GM23338 (cell line): ENCODE data around the gene EFCAB12. TPM values are rescaled to one million over a fixed set of nuclear protein-coding genes. Genes with fewer than 3 reads are reported as not detected.

Experiments
- ATAC-seq: fragments of 200-7000 bp; cut with Tn5 transposase; 3 replicates; pipeline ENCODE4 v1.9.1; 2020
- DNase-seq: peaks from one replicate; pipeline ENCODE4 v3.0.0-alpha.2; 2015; ENCODE audit warnings: low spot score
- H2AFZ ChIP-seq: fragments of 200-600 bp; sonication (generic); 2 replicates; pipeline ENCODE4 v1.8.0; 2016; ENCODE audit warnings: antibody characterized with exemption, mild to moderate bottlenecking, moderate library complexity
- H3F3A ChIP-seq: fragments of 200-600 bp; sonication (generic); replicated peaks from 2 replicates; pipeline ENCODE4 v1.8.0; 2017; ENCODE audit warnings: antibody characterized with exemption, mixed run types, low read depth
- H3K27ac ChIP-seq: fragments of 200-600 bp; sonication (generic); 2 replicates; pipeline ENCODE4 v1.6.1; 2016; ENCODE audit warnings: low read depth
- H3K27me3 ChIP-seq: fragments of 200-600 bp; sonication (generic); 2 replicates; pipeline ENCODE4 v1.8.0; 2016; ENCODE audit warnings: mild to moderate bottlenecking, mixed run types, moderate library complexity; ENCODE audit not compliant: insufficient read depth
- H3K36me3 ChIP-seq: fragments of 200-600 bp; sonication (generic); 2 replicates; pipeline ENCODE4 v1.8.0; 2016; ENCODE audit warnings: mild to moderate bottlenecking; ENCODE audit not compliant: insufficient read depth
- H3K4me1 ChIP-seq: fragments of 200-600 bp; sonication (generic); 2 replicates; pipeline ENCODE4 v1.8.0; 2016; ENCODE audit warnings: mild to moderate bottlenecking, moderate library complexity; ENCODE audit not compliant: insufficient read depth
- H3K4me2 ChIP-seq: fragments of 200-600 bp; sonication (generic); 2 replicates; pipeline ENCODE4 v1.7.1; 2017; ENCODE audit warnings: mixed run types
- H3K4me3 ChIP-seq: fragments of 200-600 bp; sonication (generic); 2 replicates; pipeline ENCODE4 v1.6.1; 2016; ENCODE audit warnings: mixed run types
- H3K79me2 ChIP-seq: fragments of 200-600 bp; sonication (generic); replicated peaks from 2 replicates; pipeline ENCODE4 v1.8.0; 2017; ENCODE audit warnings: mild to moderate bottlenecking; ENCODE audit not compliant: insufficient read depth
- H3K9me2 ChIP-seq: fragments of 200-600 bp; sonication (generic); 2 replicates; pipeline ENCODE4 v1.8.0; 2017; ENCODE audit not compliant: insufficient read depth
- H4K20me1 ChIP-seq: fragments of 200-600 bp; sonication (generic); replicated peaks from 2 replicates; pipeline ENCODE4 v1.8.0; 2017; ENCODE audit warnings: mild to moderate bottlenecking; ENCODE audit not compliant: insufficient read depth
- H3K27ac Mint-ChIP-seq: 2 replicates; pipeline ENCODE4 v1.8.0; 2020; ENCODE audit warnings: inconsistent platforms, mild to moderate bottlenecking, moderate library complexity, mixed read lengths
- H3K27me3 Mint-ChIP-seq: 3 replicates; pipeline ENCODE4 v1.8.0; 2022; ENCODE audit warnings: low read depth, mild to moderate bottlenecking, moderate library complexity, mixed read lengths, inconsistent platforms; ENCODE audit not compliant: insufficient read depth, poor library complexity
- H3K36me3 Mint-ChIP-seq: 3 replicates; pipeline ENCODE4 v1.8.0; 2021; ENCODE audit warnings: low read depth, mild to moderate bottlenecking, inconsistent platforms, moderate library complexity, mixed read lengths
- H3K4me1 Mint-ChIP-seq: 3 replicates; pipeline ENCODE4 v1.8.0; 2020; ENCODE audit warnings: mild to moderate bottlenecking, inconsistent platforms, mixed read lengths
- H3K4me3 Mint-ChIP-seq: 3 replicates; pipeline ENCODE4 v1.8.0; 2021; ENCODE audit warnings: moderate library complexity, mild to moderate bottlenecking, inconsistent platforms, mixed read lengths
- H3K9me3 Mint-ChIP-seq: 3 replicates; pipeline ENCODE4 v1.8.0; 2020; ENCODE audit warnings: moderate library complexity, mild to moderate bottlenecking, inconsistent platforms, mixed read lengths
- CREB1 ChIP-seq: fragments of 250-450 bp; sonication (Bioruptor Pico); IDR thresholded peaks from 2 replicates; pipeline ENCODE4 v1.5.0; 2020; ENCODE audit warnings: low read depth, mild to moderate bottlenecking, moderate library complexity
- ETS1 ChIP-seq: IDR thresholded peaks from 2 replicates; pipeline ENCODE4 v1.6.1; 2016; ENCODE audit warnings: antibody characterized with exemption
- EZH2 ChIP-seq: fragments of 200-600 bp; sonication (generic); IDR thresholded peaks from one replicate; pipeline ENCODE4 v1.8.0; 2017; ENCODE audit warnings: antibody characterized with exemption, mild to moderate bottlenecking, low read depth; ENCODE audit not compliant: unreplicated experiment
- EZH2phosphoT487 ChIP-seq: fragments of 200-600 bp; sonication (generic); IDR thresholded peaks from one replicate; pipeline ENCODE4 v1.8.1; 2018; ENCODE audit warnings: antibody characterized with exemption; ENCODE audit not compliant: unreplicated experiment
- JUNB ChIP-seq: IDR thresholded peaks from one replicate; pipeline ENCODE4 v1.6.1; 2016; ENCODE audit warnings: antibody characterized with exemption; ENCODE audit not compliant: unreplicated experiment
- NANOG ChIP-seq: IDR thresholded peaks from 2 replicates; pipeline ENCODE4 v1.6.1; 2016; ENCODE audit warnings: antibody characterized with exemption, borderline replicate concordance
- POLR2AphosphoS5 ChIP-seq: IDR thresholded peaks from 2 replicates; pipeline ENCODE4 v1.6.1; 2016; ENCODE audit warnings: antibody characterized with exemption, low read depth
- STAT1 ChIP-seq: IDR thresholded peaks from one replicate; pipeline ENCODE4 v1.6.1; 2016; ENCODE audit warnings: antibody characterized with exemption; ENCODE audit not compliant: unreplicated experiment
- ZNF114 ChIP-seq: fragments of 250-450 bp; sonication (Bioruptor Pico); IDR thresholded peaks from 2 replicates; pipeline ENCODE4 v1.5.0; 2020; ENCODE audit warnings: mild to moderate bottlenecking, moderate library complexity
- ZNF331 ChIP-seq: fragments of 250-450 bp; sonication (Bioruptor Pico); IDR thresholded peaks from 2 replicates; pipeline ENCODE4 v1.5.0; 2020; ENCODE audit warnings: low read depth, mild to moderate bottlenecking, moderate library complexity
- ZNF462 ChIP-seq: fragments of 250-450 bp; sonication (Bioruptor Pico); IDR thresholded peaks from 2 replicates; pipeline ENCODE4 v1.5.0; 2020; ENCODE audit warnings: mild to moderate bottlenecking, moderate library complexity
- polyA plus RNA-seq: library from polyadenylated mRNA; unstranded; fragments of >200 nt; fragmentation: Nextera tagmentation; extraction: Ambion mirVana; gene quantifications from 2 replicates; pipeline ENCODE4 v1.2.1, GENCODE V29; 2016
- total RNA-seq: library from RNA; depleted of rRNA; stranded (reverse); fragments of >200 nt; shearing (Covaris generic); gene quantifications from 2 replicates; pipeline ENCODE4 v1.2.3, GENCODE V29; 2014
- TF ChIP-seq, protein P1 (sequence below), 2 experiments: fragments of 200-600 bp in 1 of 2; sonication (generic) in 1 of 2; conservative IDR thresholded peaks; 2 replicates each; pipeline versions ENCODE4 v1.5.1 to v1.6.1; 2016 to 2017; ENCODE audit warnings: antibody characterized with exemption in 2 of 2, low read depth in 2 of 2, mild to moderate bottlenecking in 2 of 2, moderate library complexity in 1 of 2
- TF ChIP-seq, protein P2 (sequence below): IDR thresholded peaks from one replicate; pipeline ENCODE4 v1.6.1; 2018; ENCODE audit warnings: antibody characterized with exemption; ENCODE audit not compliant: unreplicated experiment

The EFCAB12 gene
- total and polyA plus RNA-seq, 2 experiments from 2014 or later, result 0.24 to 0.65 TPM

GRCh38 chr3:129449279-129450115 is 21.1 kb upstream of the EFCAB12 start:
- H2AFZ ChIP-seq, result no peak overlapping the region
- H3K36me3 ChIP-seq, result no peaks in the 10 kb centered on the region
- peak overlapping the region; percentile 3; the same call in 1 of the 2 replicates for H3K4me2 ChIP-seq
- H3K4me3 Mint-ChIP-seq, result peak overlapping the region; percentile 5; the same call in 1 of the 3 replicates
- DNase-seq (peak; percentile 20), ATAC-seq (no peak)
- no peaks in the 10 kb centered on the region for H4K20me1 ChIP-seq
- no peak for TF ChIP-seq EZH2
- no peak for TF ChIP-seq ZNF462 (CRISPR knock-in tag)
- TF ChIP-seq NANOG, result no peak
- TF ChIP-seq CREB1, result no peak
- TF ChIP-seq JUNB, result no peak
- TF ChIP-seq POLR2AphosphoS5, result no peak
- no peak for TF ChIP-seq ETS1
- TF ChIP-seq, protein P1, sequence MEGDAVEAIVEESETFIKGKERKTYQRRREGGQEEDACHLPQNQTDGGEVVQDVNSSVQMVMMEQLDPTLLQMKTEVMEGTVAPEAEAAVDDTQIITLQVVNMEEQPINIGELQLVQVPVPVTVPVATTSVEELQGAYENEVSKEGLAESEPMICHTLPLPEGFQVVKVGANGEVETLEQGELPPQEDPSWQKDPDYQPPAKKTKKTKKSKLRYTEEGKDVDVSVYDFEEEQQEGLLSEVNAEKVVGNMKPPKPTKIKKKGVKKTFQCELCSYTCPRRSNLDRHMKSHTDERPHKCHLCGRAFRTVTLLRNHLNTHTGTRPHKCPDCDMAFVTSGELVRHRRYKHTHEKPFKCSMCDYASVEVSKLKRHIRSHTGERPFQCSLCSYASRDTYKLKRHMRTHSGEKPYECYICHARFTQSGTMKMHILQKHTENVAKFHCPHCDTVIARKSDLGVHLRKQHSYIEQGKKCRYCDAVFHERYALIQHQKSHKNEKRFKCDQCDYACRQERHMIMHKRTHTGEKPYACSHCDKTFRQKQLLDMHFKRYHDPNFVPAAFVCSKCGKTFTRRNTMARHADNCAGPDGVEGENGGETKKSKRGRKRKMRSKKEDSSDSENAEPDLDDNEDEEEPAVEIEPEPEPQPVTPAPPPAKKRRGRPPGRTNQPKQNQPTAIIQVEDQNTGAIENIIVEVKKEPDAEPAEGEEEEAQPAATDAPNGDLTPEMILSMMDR (conservative IDR thresholded peaks at IDR 0.05; ENCODE audit: low read depth in 2 of 2), result no peak
- TF ChIP-seq STAT1, result no peak
- no peak for TF ChIP-seq EZH2phosphoT487
- TF ChIP-seq ZNF114 (CRISPR knock-in tag), result no peak
- no peak for TF ChIP-seq ZNF331 (CRISPR knock-in tag)
- TF ChIP-seq, protein P2, sequence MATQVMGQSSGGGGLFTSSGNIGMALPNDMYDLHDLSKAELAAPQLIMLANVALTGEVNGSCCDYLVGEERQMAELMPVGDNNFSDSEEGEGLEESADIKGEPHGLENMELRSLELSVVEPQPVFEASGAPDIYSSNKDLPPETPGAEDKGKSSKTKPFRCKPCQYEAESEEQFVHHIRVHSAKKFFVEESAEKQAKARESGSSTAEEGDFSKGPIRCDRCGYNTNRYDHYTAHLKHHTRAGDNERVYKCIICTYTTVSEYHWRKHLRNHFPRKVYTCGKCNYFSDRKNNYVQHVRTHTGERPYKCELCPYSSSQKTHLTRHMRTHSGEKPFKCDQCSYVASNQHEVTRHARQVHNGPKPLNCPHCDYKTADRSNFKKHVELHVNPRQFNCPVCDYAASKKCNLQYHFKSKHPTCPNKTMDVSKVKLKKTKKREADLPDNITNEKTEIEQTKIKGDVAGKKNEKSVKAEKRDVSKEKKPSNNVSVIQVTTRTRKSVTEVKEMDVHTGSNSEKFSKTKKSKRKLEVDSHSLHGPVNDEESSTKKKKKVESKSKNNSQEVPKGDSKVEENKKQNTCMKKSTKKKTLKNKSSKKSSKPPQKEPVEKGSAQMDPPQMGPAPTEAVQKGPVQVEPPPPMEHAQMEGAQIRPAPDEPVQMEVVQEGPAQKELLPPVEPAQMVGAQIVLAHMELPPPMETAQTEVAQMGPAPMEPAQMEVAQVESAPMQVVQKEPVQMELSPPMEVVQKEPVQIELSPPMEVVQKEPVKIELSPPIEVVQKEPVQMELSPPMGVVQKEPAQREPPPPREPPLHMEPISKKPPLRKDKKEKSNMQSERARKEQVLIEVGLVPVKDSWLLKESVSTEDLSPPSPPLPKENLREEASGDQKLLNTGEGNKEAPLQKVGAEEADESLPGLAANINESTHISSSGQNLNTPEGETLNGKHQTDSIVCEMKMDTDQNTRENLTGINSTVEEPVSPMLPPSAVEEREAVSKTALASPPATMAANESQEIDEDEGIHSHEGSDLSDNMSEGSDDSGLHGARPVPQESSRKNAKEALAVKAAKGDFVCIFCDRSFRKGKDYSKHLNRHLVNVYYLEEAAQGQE, result no peak
- peaks cover 2% of the 10 kb centered on the region for H3K27me3 Mint-ChIP-seq
- peaks cover 12% of the 10 kb centered on the region for H3K36me3 Mint-ChIP-seq
- H3K27ac ChIP-seq, result peak overlapping the region; percentile 29; the same call in 1 of the 2 replicates
- peak overlapping the region; percentile 79 for H3K27ac Mint-ChIP-seq
- no peaks in the 10 kb centered on the region for H3F3A ChIP-seq
- no peaks in the 10 kb centered on the region for H3K9me2 ChIP-seq
- H3K79me2 ChIP-seq, result peaks cover 6% of the 10 kb centered on the region; the same call in 1 of the 2 replicates
- no peaks in the 10 kb centered on the region for H3K9me3 Mint-ChIP-seq
- H3K4me1 Mint-ChIP-seq, result peaks cover 34% of the 10 kb centered on the region
- no peaks in the 10 kb centered on the region for H3K27me3 ChIP-seq
- H3K4me3 ChIP-seq, result no peak overlapping the region
- H3K4me1 ChIP-seq, result peaks cover 32% of the 10 kb centered on the region
